OCI-LY3 (cell line): ENCODE results near the gene CLIC5.

Experiments
- CTCF ChIP-seq: fragments of 200-600, 300-600 bp; sonication (generic); IDR thresholded peaks from 2 replicates; pipeline ENCODE4 v1.5.1; 2014; ENCODE audit warnings: antibody characterized with exemption, low read length, low read depth
- EZH2phosphoT487 ChIP-seq: fragments of 200-600 bp; shearing (Covaris generic); IDR thresholded peaks from 2 replicates; pipeline ENCODE4 v1.6.1; 2018; ENCODE audit warnings: antibody characterized with exemption, mixed run types, low read depth

- no peak for TF ChIP-seq CTCF
- no peak for TF ChIP-seq EZH2phosphoT487
Observed at GRCh38 chr6:46062312-46062711, 46.7 kb upstream of the CLIC5 start.
